Lower lobe of right lung (tissue), 2 donors: Measurements from ENCODE around the gene PLXNB1. TPM values are rescaled to one million over a fixed set of nuclear protein-coding genes. Genes with fewer than 3 reads are reported as not detected.

ENCODE experiments used
- ATAC-seq, 2 donors: fragments of 200-7000 bp; cut with Tn5 transposase; one replicate each; pipeline ENCODE4 v1.9.1; 2020 to 2022; ENCODE audit warnings: mild to moderate bottlenecking in 2 of 2, moderate library complexity in 2 of 2
- DNase-seq: peaks from one replicate; pipeline ENCODE4 v3.0.0-alpha.2; 2020
- H3K27ac ChIP-seq: fragments of 200-600 bp; one replicate; pipeline ENCODE4 v1.8.0; 2022
- H3K27me3 ChIP-seq: fragments of 200-600 bp; one replicate; pipeline ENCODE4 v1.8.0; 2022; ENCODE audit warnings: low read depth
- H3K36me3 ChIP-seq: fragments of 200-600 bp; one replicate; pipeline ENCODE4 v1.8.0; 2022; ENCODE audit warnings: mild to moderate bottlenecking
- H3K4me1 ChIP-seq: fragments of 200-600 bp; one replicate; pipeline ENCODE4 v1.8.0; 2022
- H3K4me3 ChIP-seq: fragments of 200-600 bp; one replicate; pipeline ENCODE4 v1.8.0; 2022; ENCODE audit warnings: mild to moderate bottlenecking
- H3K9me3 ChIP-seq: fragments of 200-600 bp; one replicate; pipeline ENCODE4 v1.8.0; 2022
- CTCF ChIP-seq: fragments of 200-600 bp; IDR thresholded peaks from one replicate; pipeline ENCODE4 v1.8.0; 2022; ENCODE audit warnings: antibody characterized with exemption, mild to moderate bottlenecking
- intact Hi-C: fragments of 100-400 bp; cut with DNase I; formaldehyde crosslinking; loops from one replicate; pipeline ENCODE4 v1.11.0; 2022
- total RNA-seq: library from RNA; stranded (reverse); fragmentation: NEBNext Ultra II Directional; extraction: Animal tissue kit (Norgen Biotek cat#: 25700); gene quantifications from one replicate; pipeline ENCODE4 v1.2.1, GENCODE V29; 2021
- donor health status: DM: no; HTN: yes; CAD: no; lungs with severe emphysema.

Gene PLXNB1
- total RNA-seq, 1 donor from 2014 or later: 94.3 TPM

DNA sequence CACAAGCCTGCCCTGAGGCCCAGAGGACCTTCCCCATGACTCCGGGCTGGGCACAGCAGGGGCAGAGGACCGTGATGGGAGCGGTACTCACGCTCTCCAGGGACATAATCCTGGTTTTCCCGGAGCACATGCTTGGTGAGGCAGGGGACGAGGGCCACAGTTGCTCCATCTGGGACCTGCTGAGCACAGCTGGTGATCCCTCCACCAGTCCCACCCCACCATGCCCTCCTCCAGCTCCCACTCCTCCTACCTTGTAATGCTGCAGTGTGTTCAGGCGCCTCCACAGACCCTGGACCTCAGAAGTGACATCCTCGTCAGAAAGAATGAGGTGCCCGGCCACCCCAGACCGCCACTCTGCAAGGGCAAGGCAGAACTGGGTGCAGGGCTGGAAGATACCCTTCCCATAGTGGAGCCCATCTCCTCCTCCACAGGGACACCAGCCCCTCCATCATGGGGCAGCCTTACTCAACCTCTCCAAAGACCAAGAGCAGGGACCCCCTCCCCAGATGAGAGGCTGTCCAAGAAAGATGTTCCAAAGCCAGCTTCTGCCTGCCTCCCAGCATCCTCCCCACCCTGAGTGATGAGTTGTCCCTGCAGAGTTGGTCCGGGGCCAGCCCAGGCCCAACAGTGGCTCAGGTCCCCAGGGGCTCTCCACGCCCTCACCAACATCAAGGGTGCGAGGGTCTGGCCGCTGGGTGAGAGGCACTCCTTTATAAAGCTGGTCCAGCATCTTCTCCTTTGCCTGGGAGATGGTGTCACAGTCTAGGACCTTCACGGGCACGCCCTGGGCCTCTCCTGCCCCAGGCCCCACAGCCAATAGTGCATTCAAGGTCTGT is 19.5 kb downstream of the PLXNB1 start:
- Histone ChIP-seq H3K27me3 (no peaks in the 10 kb centered on the region), H3K4me1 (no peaks in the 10 kb centered on the region), H3K4me3 (no peak overlapping the region), H3K9me3 (no peaks in the 10 kb centered on the region), H3K27ac (no peak overlapping the region), H3K36me3 (peaks cover 99% of the 10 kb centered on the region)
- intact Hi-C loops: no loop called here
- DNase-seq (peak; percentile 27), ATAC-seq (no peak)
- TF ChIP-seq CTCF: no peak

DNA sequence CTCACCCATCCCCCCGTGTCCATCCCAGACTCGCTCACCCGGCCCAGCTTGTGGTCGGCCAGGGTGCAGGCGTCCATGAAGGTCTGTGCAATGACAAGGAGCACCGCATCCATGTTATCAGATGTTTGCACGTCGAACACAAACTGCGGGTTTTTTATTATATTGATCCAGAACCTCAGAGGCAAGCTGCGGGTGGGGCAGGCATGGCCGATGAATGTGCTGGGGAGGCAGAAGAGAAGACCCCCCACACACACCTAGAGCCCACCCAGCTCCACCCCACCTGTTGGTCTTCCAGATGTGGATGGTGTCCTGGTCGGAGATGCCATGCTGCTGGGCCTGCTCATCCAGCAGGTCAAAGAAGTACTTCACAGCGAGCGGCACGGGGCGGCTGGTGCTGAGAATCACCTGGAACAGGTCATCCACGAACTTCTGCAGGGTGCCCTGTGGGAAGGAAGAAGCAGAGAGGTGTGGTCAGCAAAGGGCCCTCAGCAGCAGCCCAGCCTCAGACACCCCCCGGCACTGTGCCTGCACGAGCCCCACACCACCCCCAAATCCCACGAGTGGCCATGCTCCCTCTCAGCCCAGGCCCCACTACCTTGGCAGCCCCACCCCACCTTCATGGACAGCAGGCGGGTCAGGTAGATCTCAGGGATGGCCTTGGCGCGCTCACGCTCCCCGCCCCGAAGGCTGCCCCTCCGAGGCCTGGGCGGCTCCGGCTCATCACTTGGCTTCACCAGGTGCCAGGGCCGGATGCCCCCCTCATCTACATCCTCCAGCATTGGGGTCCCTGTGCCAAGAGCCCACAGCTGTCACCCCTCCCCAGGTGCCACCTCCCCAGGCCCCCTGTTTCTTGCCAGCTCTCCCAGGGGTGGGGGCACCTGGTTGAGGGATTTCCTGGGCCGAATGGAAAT is 20.3 kb downstream of the PLXNB1 start:
- intact Hi-C loops: no loop called here
- TF ChIP-seq CTCF: no peak
- Histone ChIP-seq H3K4me1 (no peaks in the 10 kb centered on the region), H3K4me3 (no peak overlapping the region), H3K36me3 (peaks cover 91% of the 10 kb centered on the region), H3K27ac (no peak overlapping the region), H3K9me3 (no peaks in the 10 kb centered on the region), H3K27me3 (no peaks in the 10 kb centered on the region)
- ATAC-seq: no peak
- peak; percentile 35 for DNase-seq

DNA sequence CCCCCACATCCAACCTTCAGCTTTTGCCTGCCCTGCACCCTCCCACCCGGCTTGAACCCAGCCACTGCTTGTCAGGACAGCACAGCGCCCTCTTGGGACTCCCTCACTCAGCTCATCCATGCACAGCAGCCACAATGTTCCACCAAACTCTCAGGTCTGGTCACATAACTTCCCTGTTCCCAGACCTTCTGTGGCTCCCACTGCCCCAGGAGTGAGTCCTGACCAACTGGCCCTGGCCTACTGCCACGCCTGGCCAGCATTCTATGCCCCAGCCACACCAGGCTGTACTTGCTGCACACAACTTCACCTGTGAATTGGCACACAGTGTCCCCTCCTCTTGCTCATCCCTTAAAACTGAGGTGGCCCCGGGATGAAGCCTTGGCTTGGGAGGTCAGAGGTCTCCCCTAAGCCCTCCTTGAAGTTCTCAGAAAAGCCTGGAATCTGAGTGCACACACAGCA is 21.0 kb downstream of the PLXNB1 start:
- no peak for TF ChIP-seq CTCF
- DNase-seq (peak; percentile 20), ATAC-seq (no peak)
- intact Hi-C loops: no loop called here
- Histone ChIP-seq H3K4me3 (no peak overlapping the region), H3K36me3 (peaks cover 89% of the 10 kb centered on the region), H3K27me3 (no peaks in the 10 kb centered on the region), H3K9me3 (no peaks in the 10 kb centered on the region), H3K27ac (no peak overlapping the region), H3K4me1 (no peaks in the 10 kb centered on the region)

DNA sequence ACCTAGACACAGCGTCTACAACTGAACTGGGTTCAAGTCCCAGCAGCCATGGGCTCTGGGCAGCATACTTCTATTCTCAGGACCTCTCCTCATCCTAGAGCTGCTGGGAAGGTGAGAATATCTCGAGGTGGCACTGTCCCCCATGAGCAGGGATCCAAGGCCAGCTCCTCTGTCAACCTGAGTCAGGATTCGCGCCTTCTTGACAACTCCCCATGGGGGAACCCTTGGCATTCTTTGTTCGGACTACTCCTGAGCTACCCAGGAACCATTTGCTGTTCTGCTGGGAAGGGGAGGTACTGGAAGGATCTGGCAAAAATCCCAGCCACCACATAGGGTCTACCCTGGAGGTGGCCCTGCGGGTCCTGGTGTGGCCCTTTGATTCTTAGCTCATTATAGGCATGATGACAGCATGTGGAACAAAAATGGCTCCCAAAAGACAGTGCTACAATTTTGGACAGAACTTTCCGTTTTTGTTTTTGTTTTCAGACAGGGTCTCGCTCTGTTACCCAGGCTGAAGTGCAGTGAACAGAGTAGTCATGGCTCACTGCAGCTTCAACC is 22.3 kb downstream of the PLXNB1 start:
- no peaks in the 10 kb centered on the region for H3K9me3 ChIP-seq
- H3K36me3 ChIP-seq: peaks cover 82% of the 10 kb centered on the region
- no peaks in the 10 kb centered on the region for H3K4me1 ChIP-seq
- ATAC-seq (no peak), DNase-seq (no peak)
- no peak overlapping the region for H3K4me3 ChIP-seq
- no peaks in the 10 kb centered on the region for H3K27me3 ChIP-seq
- TF ChIP-seq CTCF: no peak
- no peak overlapping the region for H3K27ac ChIP-seq
- intact Hi-C loops: no loop called here
